Measurements from ENCODE around the gene ENPP6.

ENPP6 gene

GRCh38 chr4:184261246-184261645 is 43.6 kb upstream of the ENPP6 start:
- Histone ChIP-seq H2AFZ (ENCODE audit: low read depth, low read length, severe bottlenecking) (no peak overlapping the region), H3K9me2 (replicated peaks; ENCODE audit: insufficient read depth, low read length) (no peaks in the 10 kb centered on the region)

DNA sequence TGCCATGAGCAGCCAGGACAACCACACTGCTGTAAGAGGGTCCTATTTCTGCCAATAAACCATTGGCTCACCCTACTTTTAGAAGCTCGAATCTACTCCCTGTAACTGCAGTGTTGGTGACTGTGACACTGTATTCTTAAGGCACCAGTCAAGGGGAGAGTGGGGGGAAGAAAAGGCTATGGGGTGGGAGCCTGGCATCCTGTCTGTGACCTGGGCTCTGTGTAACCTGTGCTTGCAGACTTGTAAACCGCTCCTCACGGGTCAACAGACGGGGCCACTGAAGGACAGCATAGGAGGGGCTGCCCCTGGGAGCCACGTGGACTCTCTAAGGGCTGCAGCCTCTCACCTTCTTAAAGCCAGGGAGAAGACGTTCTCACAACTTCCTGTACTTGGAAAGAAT is 42.2 kb upstream of the ENPP6 start:
- no peaks in the 10 kb centered on the region for H4K20me1 ChIP-seq (ENCODE audit: low read depth, low read length)
- no peaks in the 10 kb centered on the region for H3K27me3 ChIP-seq (ENCODE audit: low read length)
- H3K79me2 ChIP-seq (ENCODE audit: insufficient read depth, low read length): no peaks in the 10 kb centered on the region
- H3K36me3 ChIP-seq (ENCODE audit: low read length): no peaks in the 10 kb centered on the region
- no peak overlapping the region for H3K4me2 ChIP-seq (ENCODE audit: low read depth, low read length, poor library complexity, severe bottlenecking)
- H2AFZ ChIP-seq (ENCODE audit: low read depth, low read length, severe bottlenecking): no peak overlapping the region
- peaks cover under 1% of the 10 kb centered on the region; the same call in 1 of the 2 replicates for H3F3A ChIP-seq (ENCODE audit: insufficient read depth)
- H3K9me2 ChIP-seq (replicated peaks; ENCODE audit: insufficient read depth, low read length): no peaks in the 10 kb centered on the region
- no peak overlapping the region for H3K4me3 ChIP-seq (ENCODE audit: insufficient read depth, low read length, poor library complexity, severe bottlenecking)
- no peaks in the 10 kb centered on the region for H3K9me3 ChIP-seq (ENCODE audit: insufficient read depth, low read length)
- no peak for TF ChIP-seq EZH2phosphoT487 (conservative IDR thresholded peaks at IDR 0.05; ENCODE audit: low read length)
- TF ChIP-seq, protein P1, sequence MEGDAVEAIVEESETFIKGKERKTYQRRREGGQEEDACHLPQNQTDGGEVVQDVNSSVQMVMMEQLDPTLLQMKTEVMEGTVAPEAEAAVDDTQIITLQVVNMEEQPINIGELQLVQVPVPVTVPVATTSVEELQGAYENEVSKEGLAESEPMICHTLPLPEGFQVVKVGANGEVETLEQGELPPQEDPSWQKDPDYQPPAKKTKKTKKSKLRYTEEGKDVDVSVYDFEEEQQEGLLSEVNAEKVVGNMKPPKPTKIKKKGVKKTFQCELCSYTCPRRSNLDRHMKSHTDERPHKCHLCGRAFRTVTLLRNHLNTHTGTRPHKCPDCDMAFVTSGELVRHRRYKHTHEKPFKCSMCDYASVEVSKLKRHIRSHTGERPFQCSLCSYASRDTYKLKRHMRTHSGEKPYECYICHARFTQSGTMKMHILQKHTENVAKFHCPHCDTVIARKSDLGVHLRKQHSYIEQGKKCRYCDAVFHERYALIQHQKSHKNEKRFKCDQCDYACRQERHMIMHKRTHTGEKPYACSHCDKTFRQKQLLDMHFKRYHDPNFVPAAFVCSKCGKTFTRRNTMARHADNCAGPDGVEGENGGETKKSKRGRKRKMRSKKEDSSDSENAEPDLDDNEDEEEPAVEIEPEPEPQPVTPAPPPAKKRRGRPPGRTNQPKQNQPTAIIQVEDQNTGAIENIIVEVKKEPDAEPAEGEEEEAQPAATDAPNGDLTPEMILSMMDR (IDR thresholded peaks at IDR 0.05; ENCODE audit: insufficient read depth, low read length, poor library complexity, severe bottlenecking): no peak
- no peak overlapping the region for H3K27ac ChIP-seq (ENCODE audit: low read depth, low read length)
- no peak overlapping the region for H3K9ac ChIP-seq (ENCODE audit: low read length)

More at GRCh38 chr4:184261246-184261645, 43.6 kb upstream of the ENPP6 start:
- Histone ChIP-seq H3K4me2 (ENCODE audit: low read depth, low read length, poor library complexity, severe bottlenecking) (no peak overlapping the region), H3K4me3 (ENCODE audit: insufficient read depth, low read length, poor library complexity, severe bottlenecking) (no peak overlapping the region), H3K9me3 (ENCODE audit: insufficient read depth, low read length) (no peaks in the 10 kb centered on the region), H3K27me3 (ENCODE audit: low read length) (no peaks in the 10 kb centered on the region), H4K20me1 (ENCODE audit: low read depth, low read length) (no peaks in the 10 kb centered on the region), H3K27ac (ENCODE audit: low read depth, low read length) (no peak overlapping the region), H3K36me3 (ENCODE audit: low read length) (no peaks in the 10 kb centered on the region), H3K79me2 (ENCODE audit: insufficient read depth, low read length) (no peaks in the 10 kb centered on the region), H3K9ac (ENCODE audit: low read length) (no peak overlapping the region), H3F3A (ENCODE audit: insufficient read depth) (peaks cover 13% of the 10 kb centered on the region)
- no peak for TF ChIP-seq EZH2phosphoT487 (conservative IDR thresholded peaks at IDR 0.05; ENCODE audit: low read length)
- TF ChIP-seq, protein P1 (IDR thresholded peaks at IDR 0.05; ENCODE audit: insufficient read depth, low read length, poor library complexity, severe bottlenecking): no peak

GRCh38 chr4:184259081-184259480 is 41.4 kb upstream of the ENPP6 start:
- Histone ChIP-seq H3K36me3 (ENCODE audit: low read length) (no peaks in the 10 kb centered on the region), H3K4me3 (ENCODE audit: insufficient read depth, low read length, poor library complexity, severe bottlenecking) (no peak overlapping the region), H3K9me3 (ENCODE audit: insufficient read depth, low read length) (no peaks in the 10 kb centered on the region), H3K9me2 (replicated peaks; ENCODE audit: insufficient read depth, low read length) (no peaks in the 10 kb centered on the region), H4K20me1 (ENCODE audit: low read depth, low read length) (no peaks in the 10 kb centered on the region), H2AFZ (ENCODE audit: low read depth, low read length, severe bottlenecking) (no peak overlapping the region), H3K4me2 (ENCODE audit: low read depth, low read length, poor library complexity, severe bottlenecking) (no peak overlapping the region), H3F3A (ENCODE audit: insufficient read depth) (no peaks in the 10 kb centered on the region), H3K9ac (ENCODE audit: low read length) (no peak overlapping the region), H3K79me2 (ENCODE audit: insufficient read depth, low read length) (no peaks in the 10 kb centered on the region), H3K27me3 (ENCODE audit: low read length) (no peaks in the 10 kb centered on the region), H3K27ac (ENCODE audit: low read depth, low read length) (no peak overlapping the region)
- TF ChIP-seq, protein P1 (IDR thresholded peaks at IDR 0.05; ENCODE audit: insufficient read depth, low read length, poor library complexity, severe bottlenecking): no peak
- no peak for TF ChIP-seq EZH2phosphoT487 (conservative IDR thresholded peaks at IDR 0.05; ENCODE audit: low read length)
